ENCODE data around the gene SRPK2.
"Not testable (repeated sequence)": the region's sequence is repeated elsewhere in the genome, so short reads cannot be mapped to it uniquely, and the experiment has no call there.

The SRPK2 gene

DNA sequence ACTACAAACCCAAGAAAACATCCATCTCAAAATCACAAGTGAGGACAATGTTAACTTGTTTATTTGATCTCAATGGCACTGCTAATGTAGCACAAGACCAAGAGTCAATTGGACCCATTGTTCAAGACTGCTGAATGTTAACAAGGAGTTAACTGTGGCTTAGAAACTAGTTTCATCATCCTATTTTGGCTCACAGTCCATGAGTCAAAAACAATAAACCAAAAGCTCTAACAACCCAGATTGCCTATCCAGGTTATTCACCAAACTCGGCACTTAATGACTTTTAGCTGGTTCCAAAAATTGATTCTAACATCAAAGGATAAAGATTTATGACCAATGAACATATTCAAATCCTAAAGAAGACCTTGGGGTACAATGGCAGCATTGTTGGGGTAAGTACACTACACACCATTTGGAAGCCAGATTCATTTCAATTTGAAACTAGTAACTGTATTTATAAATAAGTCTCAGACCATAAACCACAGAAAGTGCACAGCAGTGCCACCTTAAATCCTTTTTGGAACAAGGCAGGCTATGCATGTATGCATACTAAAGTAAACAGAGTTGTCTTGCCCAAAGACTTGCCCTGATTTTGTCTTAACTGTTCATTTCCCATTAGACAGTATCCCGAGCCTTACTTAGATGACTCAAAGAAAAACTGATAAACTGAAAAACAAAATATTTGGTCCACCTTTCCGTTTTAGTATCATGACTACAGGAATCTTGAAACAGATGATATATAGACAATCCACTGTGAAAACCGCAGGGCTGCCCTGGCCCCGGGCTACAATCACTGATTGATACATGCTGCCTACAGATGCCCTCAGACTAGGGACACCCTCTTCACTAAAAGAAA lies 84.5 kb downstream of the SRPK2 start:
- DNase-seq (ENCODE audit: low read depth in 2 of 2): no peak

GRCh38 chr7:105300587-105300986 lies 88.1 kb downstream of the SRPK2 start:
- DNase-seq (ENCODE audit: low read depth in 2 of 2): not testable (repeated sequence)

- DNase-seq (ENCODE audit: low read depth in 2 of 2): no peak
These were observed 90.3 kb downstream of the SRPK2 start for GRCh38 chr7:105298439-105298894.

DNA sequence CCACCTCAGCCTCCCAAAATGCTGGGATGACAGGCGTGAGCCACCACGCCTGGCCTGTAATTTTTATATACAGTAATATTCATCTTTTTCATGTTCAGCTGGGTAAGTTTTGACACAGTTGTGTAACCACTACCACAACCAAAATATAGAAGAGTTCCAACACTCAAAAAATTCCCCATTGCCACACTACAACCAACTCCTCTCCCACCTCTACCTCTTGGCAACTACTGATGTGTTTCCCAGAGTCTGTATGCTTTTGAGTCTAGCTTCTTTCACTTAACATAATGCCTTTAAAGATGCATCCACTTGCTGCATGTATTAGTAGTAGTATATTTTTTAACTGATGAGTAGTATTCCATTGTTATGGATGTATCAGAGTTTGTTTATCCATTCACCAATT lies 90.7 kb downstream of the SRPK2 start:
- DNase-seq (ENCODE audit: low read depth in 2 of 2): no peak

GRCh38 chr7:105297309-105297708 lies 91.4 kb downstream of the SRPK2 start:
- no peak for DNase-seq (ENCODE audit: low read depth in 2 of 2)

- DNase-seq (ENCODE audit: low read depth in 2 of 2): no peak
These were observed 92.2 kb downstream of the SRPK2 start for GRCh38 chr7:105296491-105296890.

DNA sequence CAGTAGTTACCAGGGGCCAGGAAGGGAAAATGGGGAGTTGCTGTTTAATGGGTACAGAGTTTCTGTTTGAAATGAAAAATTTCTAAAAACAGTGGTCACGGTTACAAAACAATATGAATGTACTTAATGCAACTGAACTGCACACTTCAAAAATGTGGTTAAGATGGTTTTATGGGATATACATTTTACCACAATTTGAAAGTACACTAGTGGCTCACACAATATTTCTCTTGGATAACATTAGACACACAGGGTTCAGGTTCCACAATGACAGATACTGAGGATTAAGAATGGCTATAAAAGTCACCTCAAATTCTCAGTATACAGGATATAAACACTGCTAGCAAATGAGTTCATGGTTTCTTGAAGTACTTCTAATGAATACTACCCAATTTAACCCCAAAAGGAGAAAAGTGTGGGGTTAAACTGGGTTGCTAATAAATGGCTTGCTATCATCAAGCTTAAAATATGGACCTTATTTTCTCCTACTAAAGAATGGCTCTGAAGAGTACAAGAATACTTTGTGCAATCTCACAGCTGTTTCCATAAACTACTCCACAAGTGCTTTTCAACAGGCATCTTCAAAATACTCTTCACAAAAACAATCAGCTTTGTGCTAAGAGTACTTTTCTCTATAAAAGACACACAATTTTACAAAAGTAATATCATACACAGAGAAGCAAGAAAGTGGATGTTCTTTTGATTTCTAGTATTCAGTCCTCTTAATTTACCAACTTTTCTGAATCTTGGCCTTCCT lies 92.9 kb downstream of the SRPK2 start:
- DNase-seq (ENCODE audit: low read depth in 2 of 2): no peak

GRCh38 chr7:105294482-105294881 lies 94.2 kb downstream of the SRPK2 start:
- not testable (repeated sequence) for DNase-seq (ENCODE audit: low read depth in 2 of 2)

DNA sequence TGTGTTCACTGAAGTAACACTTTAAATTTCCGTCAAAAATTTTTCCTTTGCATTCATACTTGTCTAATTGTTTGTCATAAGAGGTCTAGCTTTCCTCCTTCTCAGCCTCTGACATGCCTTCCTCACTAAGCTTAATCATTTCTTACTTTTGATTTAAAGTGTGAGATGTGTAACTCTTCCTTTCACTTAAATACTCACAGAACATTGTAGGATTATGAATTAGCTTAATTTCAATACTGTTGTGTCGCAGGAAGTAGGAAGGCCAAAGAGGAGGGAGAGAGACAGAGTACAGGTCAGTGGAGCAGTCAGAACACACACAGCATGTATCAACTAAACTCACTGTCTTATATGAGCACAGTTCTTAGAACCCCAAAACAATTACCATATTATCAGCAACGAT lies 99.0 kb downstream of the SRPK2 start:
- no peak for DNase-seq (ENCODE audit: low read depth in 2 of 2)

GRCh38 chr7:105286441-105286840 lies 102.3 kb downstream of the SRPK2 start:
- no peak for DNase-seq (ENCODE audit: low read depth in 2 of 2)

DNA sequence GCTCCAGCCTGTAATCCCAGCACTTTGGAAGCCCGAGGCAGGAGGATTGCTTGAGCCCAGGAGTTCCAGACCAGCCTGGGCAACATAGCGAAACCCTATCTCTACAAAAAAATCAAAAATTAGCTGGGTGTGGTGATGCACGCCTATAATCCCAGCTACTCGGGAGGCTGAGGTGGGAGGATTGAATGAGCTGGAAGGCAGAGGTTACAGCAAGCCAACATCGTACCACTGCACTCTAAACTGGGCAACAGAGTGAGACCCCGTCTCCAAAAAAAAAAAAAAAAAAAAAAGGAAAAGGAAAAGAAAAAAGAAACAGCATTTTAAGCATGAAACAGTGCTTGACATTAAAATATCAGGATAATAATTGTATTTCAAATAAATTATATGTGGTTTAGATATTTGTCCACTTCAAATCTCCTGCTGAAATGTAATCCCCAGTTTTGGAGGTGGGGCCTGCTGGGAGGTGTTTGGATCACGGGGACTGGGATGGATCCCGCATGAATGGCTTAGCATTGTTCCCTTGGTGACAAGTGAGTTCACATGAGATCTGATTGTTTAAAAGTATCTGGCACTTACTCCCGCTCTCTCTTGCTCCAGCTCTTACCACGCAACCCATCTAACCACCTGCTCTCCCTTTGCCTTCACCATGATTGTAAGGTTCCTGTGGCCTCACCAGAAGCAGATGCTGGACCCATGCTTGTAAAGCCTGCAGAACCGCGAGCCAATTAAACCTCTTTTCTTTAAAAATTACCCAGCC lies 103.4 kb downstream of the SRPK2 start:
- DNase-seq (ENCODE audit: low read depth in 2 of 2): no peak

DNA sequence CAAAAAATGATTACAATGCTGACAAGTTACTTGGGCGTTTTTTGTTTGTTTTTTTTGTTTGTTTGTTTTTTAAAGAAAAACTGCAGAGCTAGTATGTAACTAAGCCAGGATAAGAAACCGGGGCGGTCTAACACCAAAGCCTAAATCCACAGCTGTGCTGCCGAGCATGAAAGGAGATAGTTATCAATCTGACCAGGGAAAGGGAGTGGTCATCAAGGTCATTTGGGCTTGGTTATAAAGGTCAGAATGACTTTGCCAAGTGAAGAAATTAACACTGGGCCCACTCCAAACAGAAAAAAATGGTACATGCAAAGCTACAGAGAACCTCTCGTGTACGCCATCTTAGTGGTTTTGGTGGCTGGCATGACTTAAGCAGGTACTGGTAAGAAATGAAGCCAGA lies 104.7 kb downstream of the SRPK2 start:
- DNase-seq (ENCODE audit: low read depth in 2 of 2): no peak

DNA sequence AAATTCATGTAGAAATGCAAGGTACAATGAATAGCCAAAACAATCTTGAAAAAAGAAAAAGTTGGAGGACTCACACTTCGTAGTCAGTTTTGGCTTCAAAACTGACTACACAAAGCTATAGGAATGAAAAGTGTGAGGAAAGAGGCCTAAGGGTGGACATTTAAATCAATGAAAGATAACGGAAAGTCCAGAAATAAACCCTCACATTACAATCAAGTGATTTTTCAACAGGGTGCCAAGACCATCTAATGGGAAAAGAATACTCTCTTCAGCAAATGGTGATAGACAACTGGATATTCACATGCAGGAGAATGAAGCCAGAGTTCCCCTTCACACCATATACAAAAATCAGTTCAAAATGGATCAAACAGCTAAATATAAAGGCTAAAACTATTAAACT lies 106.8 kb downstream of the SRPK2 start:
- DNase-seq (ENCODE audit: low read depth in 2 of 2): no peak

DNA sequence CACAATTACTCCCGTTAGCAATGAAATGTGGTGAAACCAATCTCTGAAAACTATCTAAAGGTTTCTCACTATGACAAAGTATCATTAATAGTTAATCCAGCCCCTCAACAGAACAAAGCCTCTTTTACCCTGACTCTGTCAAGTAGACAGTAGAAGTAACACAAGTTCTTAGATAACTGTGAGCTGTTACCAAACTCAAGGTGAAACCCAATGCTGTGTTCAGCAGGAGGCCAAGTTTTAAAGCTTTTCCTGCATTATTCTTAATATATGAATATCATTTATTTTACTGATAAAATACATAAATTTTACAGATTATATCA lies 109.1 kb downstream of the SRPK2 start:
- DNase-seq (ENCODE audit: low read depth in 2 of 2): no peak

DNA sequence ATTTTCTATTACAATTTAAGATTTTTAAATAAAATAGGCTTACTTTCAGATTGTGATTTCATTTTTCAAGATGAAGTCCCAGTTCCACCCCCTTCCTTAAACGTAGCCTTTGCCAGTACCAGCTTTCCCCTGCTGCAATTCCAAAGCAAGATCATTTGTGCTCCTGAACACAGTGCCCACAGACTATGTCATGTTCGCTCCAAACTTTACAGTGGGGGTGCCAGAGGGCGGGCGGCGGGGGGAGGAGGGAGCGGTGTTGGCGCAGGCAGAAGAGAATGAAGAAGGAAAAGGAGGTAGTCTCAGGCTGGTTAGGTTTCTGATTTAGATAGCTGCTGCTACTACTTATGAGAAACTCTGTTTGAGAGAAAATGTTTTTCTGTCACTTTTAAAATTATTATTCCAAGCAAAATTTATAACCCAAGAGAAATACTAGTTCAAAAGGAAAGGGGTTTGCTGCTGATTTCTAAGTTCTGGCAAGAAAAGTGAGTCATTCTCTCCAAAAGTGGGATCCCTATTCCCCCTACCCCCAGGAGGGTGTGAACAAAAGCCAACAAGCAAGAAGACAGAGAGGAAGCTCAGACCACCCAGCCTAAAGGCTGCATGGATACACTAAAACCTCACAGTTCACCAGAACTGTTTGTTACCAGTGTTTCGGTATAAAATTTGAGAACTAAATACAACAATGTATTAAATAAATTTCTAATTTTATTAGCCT lies 109.6 kb downstream of the SRPK2 start:
- no peak for DNase-seq (ENCODE audit: low read depth in 2 of 2)

DNA sequence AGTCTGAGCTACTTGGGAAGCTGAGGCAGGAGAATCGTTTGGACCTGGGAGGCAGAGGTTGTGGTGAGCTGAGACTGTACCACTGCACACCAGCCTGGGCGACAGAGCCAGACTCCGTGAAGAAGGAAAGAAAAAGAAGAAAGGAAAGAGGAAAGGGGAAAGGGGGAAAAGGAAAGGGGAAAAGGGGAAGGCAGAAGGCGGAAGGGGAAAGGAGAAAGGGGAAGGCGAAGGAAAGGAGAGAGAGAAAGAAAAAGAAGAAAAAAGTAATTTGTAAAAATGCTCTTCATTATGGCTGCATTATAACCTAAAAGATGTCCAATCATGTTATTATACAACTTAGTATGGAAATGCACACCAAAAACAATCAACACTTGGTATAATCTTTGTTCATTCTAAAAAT lies 110.2 kb downstream of the SRPK2 start:
- DNase-seq (ENCODE audit: low read depth in 2 of 2): no peak

- no peak for DNase-seq (ENCODE audit: low read depth in 2 of 2)
These were observed 111.4 kb downstream of the SRPK2 start for GRCh38 chr7:105277341-105277740.

DNA sequence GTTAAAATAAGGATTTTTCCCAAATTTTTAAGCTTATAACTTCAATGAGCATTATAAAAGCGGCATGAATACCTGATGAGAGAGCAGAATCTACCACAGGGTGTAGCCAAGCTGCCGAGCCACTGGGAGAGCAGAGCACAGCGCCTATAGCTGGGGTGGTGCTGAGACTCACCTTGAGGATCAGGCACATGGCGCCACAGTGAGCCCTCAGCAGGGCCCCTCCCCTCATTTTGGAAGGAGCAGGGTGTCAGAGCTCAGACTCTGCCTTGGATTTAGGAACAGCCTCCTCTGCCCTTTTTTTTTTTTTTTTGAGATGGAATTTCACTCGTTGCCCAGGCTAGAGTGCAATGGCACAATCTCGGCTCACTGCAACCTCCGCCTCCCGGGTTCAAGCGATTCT lies 118.6 kb downstream of the SRPK2 start:
- DNase-seq (ENCODE audit: low read depth in 2 of 2): no peak

DNA sequence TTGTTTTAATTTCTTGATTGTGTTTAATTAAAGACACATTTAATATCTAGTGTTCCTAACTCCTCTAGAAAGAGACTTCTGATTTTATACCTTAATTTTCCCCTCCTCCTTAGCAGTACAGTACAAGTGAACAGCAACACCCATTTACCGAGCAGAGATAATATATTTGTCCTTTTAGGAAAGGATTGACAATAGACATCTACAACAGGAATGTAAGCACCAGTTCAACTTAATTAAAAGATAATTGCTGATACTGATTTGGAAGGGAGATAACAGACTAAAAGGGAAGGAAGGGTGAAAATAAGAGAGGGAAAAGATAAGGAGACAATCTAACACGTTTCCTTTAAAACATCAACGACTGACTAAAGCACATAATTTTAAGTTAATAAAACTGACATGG lies 119.3 kb downstream of the SRPK2 start:
- DNase-seq (ENCODE audit: low read depth in 2 of 2): no peak

DNA sequence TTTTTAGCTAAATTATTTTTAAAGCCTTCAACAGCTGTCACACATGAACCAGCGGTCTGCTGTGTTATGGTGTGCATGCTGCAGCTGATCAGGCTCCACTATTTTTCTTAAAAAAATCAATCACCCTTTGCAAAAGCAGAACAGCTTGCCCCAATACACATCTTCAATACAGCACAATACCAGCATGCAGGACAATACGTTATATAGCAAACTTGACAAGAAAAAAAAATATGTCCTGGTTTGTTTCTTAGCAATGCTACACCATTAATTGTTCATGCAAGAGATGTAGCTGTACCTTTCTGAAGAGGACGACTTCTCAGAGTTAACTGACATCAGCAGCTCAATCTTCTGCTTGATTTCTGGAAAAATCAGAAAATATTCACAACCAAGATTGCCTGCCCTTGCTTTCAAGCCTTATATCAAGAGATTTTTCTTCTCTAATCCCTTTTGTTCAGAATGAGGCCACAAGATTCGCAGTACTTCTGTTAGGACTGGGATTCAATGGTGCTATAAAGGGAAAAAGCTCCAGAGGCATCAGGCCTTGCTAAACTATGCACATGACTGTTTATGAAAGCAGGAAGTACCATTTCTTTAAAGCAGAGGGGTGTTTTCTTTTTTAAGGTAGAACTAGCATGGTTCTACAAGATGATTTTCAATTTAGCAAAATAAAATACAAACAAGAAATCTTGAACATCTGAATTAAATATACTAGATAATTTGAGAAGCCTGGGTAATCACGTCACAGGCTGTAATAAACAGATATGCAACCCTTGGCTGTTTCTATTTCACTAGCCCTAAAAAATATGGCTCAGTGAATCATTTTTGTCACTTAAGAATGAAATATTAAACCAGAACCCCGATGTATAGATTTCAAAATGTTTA lies 120.0 kb downstream of the SRPK2 start:
- DNase-seq (ENCODE audit: low read depth in 2 of 2): no peak

DNA sequence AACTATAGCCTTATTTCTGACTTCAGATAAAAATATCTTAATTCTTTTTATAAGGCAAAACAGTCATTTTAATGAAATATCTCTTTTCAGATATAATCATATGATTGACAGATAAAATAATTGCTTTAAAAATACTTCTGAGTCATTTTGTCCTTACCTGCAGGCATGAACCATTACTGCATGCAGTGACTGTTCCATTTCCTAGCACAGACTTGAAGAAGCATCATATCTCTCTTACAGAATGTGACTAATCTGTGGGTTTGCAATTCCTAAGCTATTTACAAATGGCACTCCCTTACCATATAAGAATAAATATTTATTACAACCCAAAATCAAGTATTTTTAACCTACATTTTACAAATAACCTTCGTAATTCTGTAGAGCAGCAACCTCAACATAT lies 120.7 kb downstream of the SRPK2 start:
- no peak for DNase-seq (ENCODE audit: low read depth in 2 of 2)
